Eye (tissue), 1 donor: ENCODE results near the gene DNAAF6.
"Not testable (repeated sequence)": the region's sequence is repeated elsewhere in the genome, so short reads cannot be mapped to it uniquely, and the experiment has no call there.

Experiments used
- DNase-seq: peaks from one replicate; pipeline ENCODE4 v3.0.0-alpha.2; 2015

Gene DNAAF6

DNA sequence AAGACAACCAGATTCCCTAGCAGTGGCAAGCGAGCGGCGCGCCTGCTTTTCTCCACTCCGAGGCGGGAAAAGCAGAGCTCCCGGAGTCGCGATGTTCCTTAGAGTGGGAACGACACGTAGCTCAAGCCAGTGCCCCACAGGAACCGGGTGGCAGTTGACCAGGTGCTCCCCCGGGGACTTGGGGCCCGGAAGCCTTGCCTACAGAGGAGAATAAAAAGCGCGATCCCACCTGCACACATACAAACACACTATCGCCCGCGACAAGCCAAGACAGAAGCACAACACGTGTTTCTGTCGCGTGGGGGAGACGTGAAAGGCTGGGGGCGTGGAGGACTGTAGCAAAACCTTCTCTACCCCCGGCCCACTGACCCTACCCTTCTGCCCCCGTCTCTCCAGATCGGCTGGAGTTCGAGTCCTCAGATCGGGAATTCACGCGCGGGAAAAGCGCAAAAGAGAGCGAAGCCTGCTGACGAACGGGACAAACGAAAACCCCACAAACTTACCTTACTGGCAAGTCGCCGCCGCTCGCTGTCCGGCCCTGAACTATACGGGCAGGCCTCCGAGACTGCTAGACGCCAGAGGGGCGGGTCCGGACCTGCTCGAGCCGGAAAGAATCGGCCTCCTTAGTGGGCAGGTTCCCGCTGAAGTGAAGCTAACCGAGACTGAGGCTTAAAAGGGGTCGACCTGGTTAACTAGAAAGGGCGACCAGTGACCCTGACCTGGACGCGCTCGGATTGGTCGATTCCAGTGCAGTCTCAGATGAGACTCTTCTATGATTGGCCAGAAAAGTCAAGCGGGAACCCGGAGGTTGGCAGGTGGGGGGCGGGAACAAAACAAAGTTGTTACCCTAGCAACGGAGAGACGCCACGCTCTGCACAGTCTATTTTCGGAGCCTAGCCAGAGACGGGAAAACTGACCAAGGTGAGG lies at the start of gene DNAAF6, which contains the start of gene NUP62CL:
DNAAF6 (plus strand) TSS at position 842 of the 927 bp plus-strand sequence. CDS start 6,265 bp downstream, outside the sequence.
NUP62CL (minus strand) TSS at position 664 of the 927 bp plus-strand sequence. CDS start 31,287 bp downstream, outside the sequence.
- DNase-seq = peak; percentile 89

- not testable (repeated sequence) for DNase-seq
Measured at GRCh38 chrX:107157618-107158017, 48.8 kb upstream of the DNAAF6 start.

- DNase-seq = no peak
Measured at GRCh38 chrX:107167163-107167921, 39.1 kb upstream of the DNAAF6 start.

- no peak for DNase-seq
Measured at GRCh38 chrX:107168257-107168656, 38.2 kb upstream of the DNAAF6 start.

GRCh38 chrX:107168712-107169111 lies 37.7 kb upstream of the DNAAF6 start:
- DNase-seq = no peak

DNA sequence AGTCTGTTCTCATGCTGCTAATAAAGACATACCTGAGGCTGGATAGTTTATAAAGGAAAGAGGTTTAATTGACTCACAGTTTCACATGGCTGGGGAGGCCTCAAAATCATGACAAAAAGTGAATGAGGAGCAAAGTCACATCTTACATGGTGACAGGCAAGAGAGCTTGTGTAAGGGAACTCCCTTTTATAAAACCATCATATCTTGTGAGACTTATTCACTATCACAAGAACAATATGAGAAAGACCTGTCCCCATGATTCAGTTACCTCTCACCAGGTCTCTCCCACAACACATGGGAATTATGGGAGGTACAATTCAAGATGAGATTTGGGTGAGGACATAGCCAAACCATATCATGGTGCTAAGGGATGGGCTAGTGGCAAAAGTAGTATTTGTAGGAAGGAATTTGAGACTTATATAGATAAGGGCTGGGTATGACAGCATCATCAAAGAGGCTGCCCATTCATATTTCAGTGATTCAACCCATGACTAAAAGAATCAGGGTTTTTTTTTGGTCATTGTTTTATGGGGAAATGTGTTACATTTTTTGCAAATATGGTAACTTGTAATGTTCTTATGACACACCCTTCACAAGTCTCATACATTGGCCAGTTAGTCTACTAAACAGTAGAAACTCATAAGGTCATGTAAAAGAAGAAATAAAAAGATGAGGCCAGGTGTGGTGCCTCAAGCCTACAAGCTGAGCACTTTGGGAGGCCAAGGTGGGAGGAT lies 34.9 kb upstream of the DNAAF6 start:
- DNase-seq = no peak

- DNase-seq = no peak
Measured at GRCh38 chrX:107197319-107197718, 9.1 kb upstream of the DNAAF6 start.

DNA sequence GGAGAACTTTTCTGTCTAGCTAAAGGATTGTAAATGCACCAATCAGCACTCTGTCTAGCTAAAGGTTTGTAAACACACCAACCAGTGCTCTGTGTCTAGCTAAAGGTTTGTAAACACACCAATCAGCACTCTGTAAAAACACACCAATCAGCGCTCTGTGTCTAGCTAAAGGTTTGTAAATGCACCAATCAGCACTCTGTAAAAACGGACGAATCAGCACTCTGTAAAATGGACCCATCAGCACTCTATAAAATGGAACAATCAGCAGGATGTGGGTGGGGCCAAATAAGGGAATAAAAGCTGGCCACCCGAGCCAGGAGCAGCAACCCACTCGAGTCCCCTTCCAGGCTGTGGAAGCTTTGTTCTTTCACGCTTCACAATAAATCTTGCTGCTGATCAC lies 8.3 kb upstream of the DNAAF6 start:
- not testable (repeated sequence) for DNase-seq

- DNase-seq = no peak
Measured at GRCh38 chrX:107199491-107199890, 6.9 kb upstream of the DNAAF6 start.

- peak; percentile 7 for DNase-seq
Measured at GRCh38 chrX:107204068-107204605, 2.3 kb upstream of the DNAAF6 start.

DNA sequence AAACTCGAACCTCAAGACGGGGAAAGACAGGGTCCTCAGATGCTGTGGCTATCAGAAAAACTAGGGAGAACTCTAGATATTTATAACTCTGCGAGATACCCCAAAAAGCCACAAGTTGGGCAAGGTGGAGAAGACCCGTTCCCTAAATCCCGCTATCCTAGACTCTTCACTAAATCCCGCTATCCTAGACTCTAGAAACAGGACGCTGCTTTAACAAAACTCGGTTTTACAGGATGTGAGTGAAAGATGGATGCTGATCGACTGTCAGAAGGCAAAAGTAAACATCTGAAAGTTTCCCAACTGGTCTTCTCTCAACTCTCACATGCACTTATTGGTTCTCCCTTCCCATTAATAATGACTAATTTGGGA lies 270 bp downstream of the DNAAF6 start:
- no peak for DNase-seq

- DNase-seq = no peak
Measured at GRCh38 chrX:107207089-107207488, 678 bp downstream of the DNAAF6 start.

DNA sequence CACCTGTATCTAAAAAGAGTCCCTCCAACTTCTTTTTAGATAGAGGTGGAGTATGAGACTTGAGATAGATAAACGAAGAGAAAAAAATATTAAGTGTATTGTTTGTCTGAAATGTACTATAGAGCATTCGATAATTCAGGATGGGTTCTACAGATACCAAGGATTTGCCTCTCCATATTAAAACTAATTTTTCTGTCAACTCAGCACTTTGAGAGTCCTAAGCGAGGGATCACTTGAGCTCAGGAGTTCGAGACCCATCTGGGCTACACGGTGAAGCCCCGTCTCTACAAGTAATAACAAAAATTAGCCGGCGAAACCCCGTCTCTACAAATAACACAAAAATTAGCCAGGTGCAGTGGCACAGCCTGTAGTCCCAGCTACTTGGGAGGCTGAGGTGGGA lies 1.5 kb downstream of the DNAAF6 start:
- no peak for DNase-seq

GRCh38 chrX:107213477-107213876 lies 7.1 kb downstream of the DNAAF6 start:
- DNase-seq = no peak

DNA sequence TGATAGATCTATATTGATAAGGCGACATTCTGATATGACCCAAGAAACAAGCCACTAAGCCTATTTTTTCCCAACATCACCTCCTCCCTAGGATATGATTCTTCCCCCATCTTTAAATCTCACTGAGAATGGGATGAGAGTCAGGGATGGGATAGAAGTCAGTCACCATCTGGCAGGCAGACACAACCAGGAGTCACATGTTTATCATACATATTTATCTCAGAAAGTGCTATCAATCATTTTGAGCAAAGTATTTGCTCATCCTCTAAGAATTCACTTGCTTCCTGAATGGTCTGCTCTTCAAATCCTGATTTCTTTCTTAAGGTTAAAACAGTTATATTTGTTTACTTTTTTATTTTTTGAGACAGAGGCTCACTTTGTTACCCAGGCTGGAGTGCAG lies 20.3 kb downstream of the DNAAF6 start:
- no peak for DNase-seq

GRCh38 chrX:107227780-107228485 lies 21.5 kb downstream of the DNAAF6 start:
- DNase-seq = no peak

DNA sequence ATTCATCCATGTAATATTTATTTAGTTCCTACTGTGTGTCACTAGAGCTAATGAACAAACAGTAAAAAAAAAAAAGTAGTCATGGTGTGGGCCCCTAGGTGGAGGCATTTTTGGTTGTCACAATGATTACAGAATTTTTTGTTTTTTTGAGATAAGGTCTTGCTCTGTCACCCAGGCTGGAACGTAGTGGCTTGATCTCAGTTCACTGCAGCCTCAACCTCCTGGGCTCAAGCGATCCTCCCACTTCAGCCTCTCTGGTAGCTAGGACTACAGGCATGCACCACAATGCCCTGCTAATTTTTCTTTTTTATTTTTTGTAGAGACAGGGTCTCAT lies 22.0 kb downstream of the DNAAF6 start:
- no peak for DNase-seq

DNA sequence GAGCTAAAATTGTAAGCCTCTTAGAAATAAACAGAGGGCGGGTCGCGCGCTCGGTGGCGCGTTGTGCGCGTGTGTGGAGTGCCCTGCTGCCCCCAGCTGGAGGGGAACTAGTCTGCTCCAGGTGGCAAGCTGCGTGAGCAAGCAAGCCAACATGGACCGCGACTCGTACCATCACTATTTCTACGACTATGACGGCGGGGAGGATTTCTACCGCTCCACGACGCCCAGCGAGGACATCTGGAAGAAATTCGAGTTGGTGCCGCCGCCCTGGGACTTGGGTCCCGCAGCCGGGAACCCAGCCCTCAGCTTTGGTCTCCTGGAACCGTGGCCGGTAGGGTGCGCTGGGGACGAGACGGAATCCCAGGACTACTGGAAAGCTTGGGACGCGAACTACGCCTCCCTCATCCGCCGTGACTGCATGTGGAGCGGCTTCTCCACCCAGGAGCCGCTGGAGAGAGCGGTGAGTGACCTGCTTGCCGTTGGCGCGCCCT lies 66.1 kb downstream of the DNAAF6 start:
- peak; percentile 13 for DNase-seq

DNA sequence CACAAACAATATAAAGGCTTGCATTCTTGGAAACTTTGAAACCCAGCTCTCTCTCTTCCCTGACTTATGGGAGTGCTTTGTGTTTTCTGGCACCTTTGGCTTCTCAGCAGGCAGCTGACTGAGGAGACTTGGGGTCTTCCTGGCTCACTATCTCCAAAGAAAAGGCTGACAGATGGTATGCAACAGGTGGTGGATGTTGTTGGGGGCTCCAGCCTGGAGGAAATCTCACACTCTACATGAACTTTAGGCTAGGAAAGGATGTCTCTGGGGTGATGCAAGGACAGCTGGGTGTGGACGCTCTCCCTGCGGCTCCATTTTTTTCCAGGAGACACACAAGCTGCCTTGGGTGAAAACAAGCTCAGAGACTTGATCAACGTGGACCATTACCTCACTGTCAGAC lies 67.4 kb downstream of the DNAAF6 start:
- DNase-seq = peak; percentile 7

DNA sequence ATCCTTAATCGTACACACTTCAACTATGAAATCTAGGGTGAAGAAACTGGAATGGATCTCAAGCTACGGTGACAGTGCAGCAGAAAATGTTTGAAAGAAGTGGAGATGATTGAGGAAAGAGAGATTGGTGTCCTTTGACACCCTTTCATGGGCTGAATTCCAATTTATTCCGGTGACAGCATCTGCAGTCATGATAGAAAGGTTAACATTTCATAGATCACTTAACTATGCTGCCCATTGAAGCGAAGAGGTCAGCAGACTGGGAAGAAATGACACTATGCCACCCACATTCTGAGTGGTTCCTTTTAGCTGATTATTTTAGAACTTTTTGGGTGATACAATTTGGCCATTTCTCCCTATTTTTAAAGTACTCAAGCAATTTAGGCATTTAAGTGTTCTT lies 82.3 kb downstream of the DNAAF6 start:
- DNase-seq = no peak

DNA sequence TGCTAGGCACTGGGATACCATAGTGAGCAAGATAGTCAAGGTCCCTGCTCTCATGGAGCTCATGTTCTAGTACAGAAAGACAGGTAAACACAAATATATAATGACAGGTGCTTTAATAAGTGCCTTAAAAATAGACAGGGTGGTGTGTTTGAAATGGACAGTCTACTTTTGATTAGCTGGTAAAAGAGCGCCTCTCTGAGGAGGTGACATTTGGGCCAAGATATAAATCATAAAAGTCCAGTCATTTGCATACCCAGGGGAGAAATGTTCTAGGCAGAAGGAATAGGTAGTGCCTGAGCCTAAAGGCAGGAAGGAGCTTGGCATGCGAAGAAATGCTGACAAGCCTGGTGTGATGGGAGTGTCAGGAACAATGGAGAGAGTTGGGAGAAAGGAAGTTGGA lies 83.6 kb downstream of the DNAAF6 start:
- DNase-seq = no peak

DNA sequence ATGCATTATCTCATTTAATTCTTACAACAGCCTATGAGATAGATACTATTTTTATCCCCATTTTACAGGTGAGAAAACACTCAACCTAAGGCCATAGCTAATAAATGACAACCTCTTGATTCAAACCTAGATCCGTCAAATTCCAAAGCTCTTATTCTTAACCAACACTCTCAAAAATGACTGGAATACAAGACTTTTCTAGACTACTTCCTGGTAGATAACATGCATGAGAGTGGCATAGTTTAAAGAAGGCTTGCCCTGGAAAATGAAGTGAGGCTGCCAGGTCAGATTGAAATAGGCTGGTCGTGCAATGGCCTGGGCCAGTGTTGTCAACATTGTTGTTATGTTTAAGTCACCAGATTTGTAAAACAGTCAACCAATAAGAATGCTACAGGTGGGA lies 86.6 kb downstream of the DNAAF6 start:
- no peak for DNase-seq
